ENCODE measurements around the gene GPR15. TPM values are rescaled to one million over a fixed set of nuclear protein-coding genes. Genes with fewer than 3 reads are reported as not detected.

The GPR15 gene
- total and polyA plus RNA-seq, 10 of the 15 experiments (the other 5 are each of a cell fraction or from before 2014, with no cell fraction given) = 70.7 to 150 (median 115) TPM

GRCh38 chr3:98567666-98568270, 36.0 kb downstream of the GPR15 start (continued):
- TF ChIP-seq MLLT1 (IDR thresholded peaks at IDR 0.05) (no peak), ATF3 (IDR thresholded peaks at IDR 0.05; ENCODE audit: borderline replicate concordance, extremely low read depth, low read depth, low read length) (no peak), EP300 (IDR thresholded peaks at IDR 0.05; ENCODE audit: borderline replicate concordance in 1 of 2, control insufficient read depth in 1 of 2, low read depth in 2 of 2, low read length in 2 of 2) (no peak), ZNF384 (IDR thresholded peaks at IDR 0.05; ENCODE audit: borderline replicate concordance, low read depth, low read length) (no peak), ZBED1 (IDR thresholded peaks at IDR 0.05; ENCODE audit: borderline replicate concordance) (no peak), CHD1 (IDR thresholded peaks at IDR 0.05; ENCODE audit: low read depth, low read length) (no peak), SMC3 (IDR thresholded peaks at IDR 0.05; ENCODE audit: borderline replicate concordance, low read length) (no peak), NRF1 (conservative IDR thresholded peaks at IDR 0.05; ENCODE audit: low read depth, low read length) (no peak), RBBP5 (conservative IDR thresholded peaks at IDR 0.05) (no peak), USF1 (IDR thresholded peaks at IDR 0.05; ENCODE audit: borderline replicate concordance, extremely low read length, insufficient read depth, low read depth, low read length) (no peak), MAX (IDR thresholded peaks at IDR 0.05; ENCODE audit: low read depth, low read length) (no peak), CBFB (IDR thresholded peaks at IDR 0.05; ENCODE audit: low read depth) (peak; percentile 69), MTA2 (IDR thresholded peaks at IDR 0.05; ENCODE audit: low read depth) (no peak; the same call in 1 of the 2 replicates), SIX5 (IDR thresholded peaks at IDR 0.05; ENCODE audit: low read depth, low read length, severe bottlenecking) (no peak), EGR1 (IDR thresholded peaks at IDR 0.05; ENCODE audit: borderline replicate concordance in 1 of 2, low read depth in 2 of 2, low read length in 2 of 2) (no peak), TCF12 (IDR thresholded peaks at IDR 0.05; ENCODE audit: low read depth, low read length) (no peak), SKIL (IDR thresholded peaks at IDR 0.05; ENCODE audit: low read depth, poor library complexity, severe bottlenecking) (no peak), ZBTB33 (IDR thresholded peaks at IDR 0.05) (no peak), RELA (IDR thresholded peaks at IDR 0.05; ENCODE audit: borderline replicate concordance, partially characterized antibody) (no peak), PML (IDR thresholded peaks at IDR 0.05; ENCODE audit: low read length) (peak; percentile 35; the same call in 1 of the 2 replicates), POU2F2 (IDR thresholded peaks at IDR 0.05; ENCODE audit: borderline replicate concordance, low read depth, low read length) (no peak), IKZF2 (IDR thresholded peaks at IDR 0.05) (no peak)

All from GM12878 (cell line).